Measurements from ENCODE around the gene MMS22L. TPM values are rescaled to one million over a fixed set of nuclear protein-coding genes. Genes with fewer than 3 reads are reported as not detected.

The MMS22L gene
- 10 to 100 TPM; 27.2 to 30.7 (median 30.1) TPM for total RNA-seq

DNA sequence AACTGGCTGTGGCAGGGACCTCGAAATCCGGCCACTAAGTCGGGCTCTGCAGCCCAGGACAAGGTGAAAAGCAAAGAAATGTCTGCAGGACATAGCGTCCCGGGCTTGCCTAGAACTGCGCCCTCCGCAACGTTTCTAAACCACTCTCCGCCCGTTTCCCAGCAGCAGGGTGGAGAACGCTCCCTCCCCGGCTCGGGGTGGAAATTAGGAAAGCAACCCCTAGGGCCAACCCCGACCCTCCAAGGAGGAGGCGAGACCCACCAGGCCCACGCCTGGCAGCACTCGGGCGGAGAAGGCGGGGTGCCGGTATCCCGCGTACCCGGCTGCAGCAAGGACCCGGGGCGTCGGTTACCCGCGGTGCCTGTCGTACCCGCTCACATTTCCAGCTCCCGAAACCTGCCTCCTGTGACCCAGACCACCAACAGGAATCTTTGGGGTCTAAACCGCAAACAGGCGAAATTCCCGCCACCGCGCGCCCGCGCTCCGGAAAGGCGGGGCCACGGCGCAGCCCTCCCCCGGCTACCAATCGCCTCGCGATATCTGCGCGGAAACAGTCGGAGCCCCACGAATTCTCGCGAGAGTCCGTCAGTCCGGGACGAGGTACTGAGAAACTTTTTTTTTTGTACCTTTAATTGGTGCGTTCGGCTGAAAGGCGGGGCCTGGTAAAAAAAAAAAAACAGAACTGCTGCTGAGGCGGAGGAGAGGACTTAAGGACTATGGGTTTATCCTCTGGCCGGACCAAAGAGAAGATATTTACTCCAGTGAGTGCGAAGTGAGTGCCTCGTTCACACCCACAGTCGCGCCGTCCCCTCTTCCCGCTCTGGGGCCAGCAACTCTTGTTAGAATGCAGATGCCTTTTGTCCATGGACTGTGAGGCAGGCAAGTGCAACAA is at the start of gene MMS22L:
Gene MMS22L (minus strand): TSS at position 491 of the 892 bp plus-strand sequence. CDS start 739 bp downstream, outside the sequence.
- peaks cover 24% of the 10 kb centered on the region for H3K4me1 Mint-ChIP-seq (ENCODE audit: low read depth)
- no peaks in the 10 kb centered on the region for H3K27me3 Mint-ChIP-seq (ENCODE audit: low read depth)
- H3K9me3 Mint-ChIP-seq, result no peaks in the 10 kb centered on the region
- H3K36me3 Mint-ChIP-seq (ENCODE audit: insufficient read depth), result peaks cover 5% of the 10 kb centered on the region
- ATAC-seq (peak; percentile 98 to 99), DNase-seq (peak; percentile 89)
- peak within 1 kb of the TSS; percentile 88 for H3K4me3 Mint-ChIP-seq

DNA sequence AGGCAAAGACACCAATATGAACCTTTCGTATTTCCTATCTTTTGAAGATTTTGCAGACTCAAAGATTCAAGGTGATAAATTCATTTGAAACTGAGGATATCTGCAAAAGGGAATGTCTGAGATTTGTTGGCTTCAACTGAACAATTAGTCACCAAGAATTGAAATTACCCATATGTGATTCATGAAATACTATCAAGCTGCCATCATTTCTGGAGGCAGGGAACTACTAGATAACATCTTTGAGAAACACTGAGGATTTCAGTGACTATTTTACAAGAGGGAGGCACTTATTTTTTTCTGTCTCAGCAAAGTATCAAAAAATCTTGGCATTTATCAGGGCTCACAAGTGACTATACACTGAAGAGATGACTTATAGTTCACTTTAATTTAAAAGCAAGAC is 39.8 kb upstream of the MMS22L start:
- H3K27me3 Mint-ChIP-seq (ENCODE audit: low read depth), result no peaks in the 10 kb centered on the region
- peak in 1 of 2 donors; percentile 30 for ATAC-seq
- no peaks in the 10 kb centered on the region for H3K9me3 Mint-ChIP-seq
- no peak for DNase-seq
- no peaks in the 10 kb centered on the region for H3K36me3 Mint-ChIP-seq (ENCODE audit: insufficient read depth)
- no peak overlapping the region for H3K4me3 Mint-ChIP-seq
- H3K4me1 Mint-ChIP-seq (ENCODE audit: low read depth), result no peaks in the 10 kb centered on the region

- no peaks in the 10 kb centered on the region for H3K9me3 Mint-ChIP-seq
- H3K4me3 Mint-ChIP-seq, result no peak overlapping the region
- no peaks in the 10 kb centered on the region for H3K27me3 Mint-ChIP-seq (ENCODE audit: low read depth)
- ATAC-seq (no peak), DNase-seq (no peak)
- H3K4me1 Mint-ChIP-seq (ENCODE audit: low read depth), result no peaks in the 10 kb centered on the region
- H3K36me3 Mint-ChIP-seq (ENCODE audit: insufficient read depth), result no peaks in the 10 kb centered on the region
Measured at GRCh38 chr6:97322226-97322625, 39.2 kb upstream of the MMS22L start.

DNA sequence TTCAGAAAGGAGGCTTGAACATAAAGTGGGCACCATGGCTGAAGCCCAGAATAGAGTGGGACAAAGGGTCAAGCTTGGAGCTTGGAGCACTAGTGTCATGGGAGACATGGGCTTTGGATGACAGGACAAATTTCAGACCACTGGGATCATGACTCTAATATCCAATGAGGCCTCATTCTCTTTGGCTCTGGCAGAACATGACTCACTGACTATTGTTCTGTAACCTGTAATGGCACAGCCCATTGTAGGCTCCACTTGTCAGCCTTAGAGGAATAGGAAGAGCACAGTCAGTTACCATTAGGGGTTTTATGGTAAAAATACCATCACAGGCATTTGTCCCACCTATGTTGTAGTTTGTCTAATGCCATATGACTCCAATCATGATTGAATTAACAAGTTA is 34.0 kb upstream of the MMS22L start:
- ATAC-seq, result no peak
- Mint-ChIP-seq H3K4me3 (no peak overlapping the region), H3K36me3 (ENCODE audit: insufficient read depth) (no peaks in the 10 kb centered on the region), H3K9me3 (no peaks in the 10 kb centered on the region), H3K4me1 (ENCODE audit: low read depth) (no peaks in the 10 kb centered on the region), H3K27me3 (ENCODE audit: low read depth) (no peaks in the 10 kb centered on the region)
- no peak for DNase-seq

GRCh38 chr6:97312241-97312640 is 29.2 kb upstream of the MMS22L start:
- ATAC-seq (no peak), DNase-seq (no peak)
- Mint-ChIP-seq H3K36me3 (ENCODE audit: insufficient read depth) (no peaks in the 10 kb centered on the region), H3K9me3 (no peaks in the 10 kb centered on the region), H3K27me3 (ENCODE audit: low read depth) (no peaks in the 10 kb centered on the region), H3K4me3 (no peak overlapping the region), H3K4me1 (ENCODE audit: low read depth) (no peaks in the 10 kb centered on the region)

DNA sequence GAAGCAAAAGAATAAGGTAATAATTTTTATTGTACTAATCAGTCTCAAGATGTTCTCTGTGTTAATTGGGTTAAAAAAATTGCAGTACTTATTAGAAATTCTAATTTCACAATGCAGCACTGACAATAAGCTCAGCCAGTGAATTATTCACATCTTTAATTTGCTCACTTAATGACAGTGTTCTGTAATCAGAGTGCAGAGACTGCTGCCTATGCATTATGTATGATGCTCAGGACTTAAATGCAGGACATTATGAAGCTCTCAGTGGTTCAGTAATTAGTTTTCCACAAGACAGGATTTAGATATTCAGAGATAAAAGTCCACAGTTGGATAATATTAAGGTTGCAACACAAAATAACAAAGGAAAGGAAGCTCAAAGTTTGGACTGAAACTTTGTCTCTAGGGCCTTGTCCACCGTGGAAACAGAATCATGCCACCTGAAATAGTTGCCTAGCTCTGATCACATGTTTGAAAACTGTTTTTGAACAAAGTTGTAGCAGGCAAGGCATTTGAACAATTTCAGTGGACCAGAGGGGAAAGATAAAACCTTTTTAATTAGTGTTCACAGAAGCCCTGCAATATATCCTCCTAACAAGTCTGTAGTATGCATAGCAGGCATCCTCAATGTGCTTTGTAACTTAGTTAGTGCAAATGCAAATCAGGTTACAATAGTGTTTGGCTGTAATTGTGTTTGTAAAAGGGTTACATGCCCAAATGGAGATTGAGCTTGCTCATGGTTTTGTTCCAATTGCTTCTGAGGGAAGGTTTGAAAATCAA is 23.7 kb upstream of the MMS22L start:
- DNase-seq, result no peak
- ATAC-seq, result no peak
- Mint-ChIP-seq H3K36me3 (ENCODE audit: insufficient read depth) (no peaks in the 10 kb centered on the region), H3K4me1 (ENCODE audit: low read depth) (no peaks in the 10 kb centered on the region), H3K9me3 (no peaks in the 10 kb centered on the region), H3K27me3 (ENCODE audit: low read depth) (peaks cover 9% of the 10 kb centered on the region), H3K4me3 (no peak overlapping the region)

GRCh38 chr6:97305414-97306066 is 22.5 kb upstream of the MMS22L start:
- DNase-seq (no peak), ATAC-seq (no peak)
- H3K9me3 Mint-ChIP-seq, result no peaks in the 10 kb centered on the region
- peaks cover 16% of the 10 kb centered on the region for H3K27me3 Mint-ChIP-seq (ENCODE audit: low read depth)
- no peaks in the 10 kb centered on the region for H3K36me3 Mint-ChIP-seq (ENCODE audit: insufficient read depth)
- H3K4me1 Mint-ChIP-seq (ENCODE audit: low read depth), result no peaks in the 10 kb centered on the region
- no peak overlapping the region for H3K4me3 Mint-ChIP-seq

GRCh38 chr6:97304701-97305100 is 21.7 kb upstream of the MMS22L start:
- H3K9me3 Mint-ChIP-seq, result no peaks in the 10 kb centered on the region
- no peaks in the 10 kb centered on the region for H3K36me3 Mint-ChIP-seq (ENCODE audit: insufficient read depth)
- ATAC-seq (no peak), DNase-seq (no peak)
- peaks cover 16% of the 10 kb centered on the region for H3K27me3 Mint-ChIP-seq (ENCODE audit: low read depth)
- no peaks in the 10 kb centered on the region for H3K4me1 Mint-ChIP-seq (ENCODE audit: low read depth)
- H3K4me3 Mint-ChIP-seq, result no peak overlapping the region

DNA sequence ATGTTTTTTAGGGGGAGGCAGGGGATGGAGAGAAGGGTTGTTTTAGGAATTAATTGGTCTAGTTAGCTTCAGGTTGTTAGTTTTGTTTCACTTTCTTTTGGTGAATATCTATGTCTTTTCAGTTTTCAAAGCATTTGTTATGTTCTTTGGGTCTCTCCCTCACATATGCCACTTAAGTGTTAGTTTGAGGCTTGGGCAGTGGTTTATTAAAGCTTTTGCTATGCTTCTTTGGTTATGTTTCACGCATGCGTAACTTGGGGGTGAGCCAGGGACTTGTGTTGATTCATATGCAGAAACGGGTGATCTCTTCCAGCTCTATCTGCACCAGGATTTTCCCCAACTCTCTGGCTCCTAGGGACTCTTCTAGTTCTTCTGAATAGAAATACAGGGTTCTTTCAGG is 11.4 kb upstream of the MMS22L start:
- Mint-ChIP-seq H3K4me3 (no peak overlapping the region), H3K27me3 (ENCODE audit: low read depth) (peaks cover 28% of the 10 kb centered on the region), H3K9me3 (peaks cover 5% of the 10 kb centered on the region), H3K4me1 (ENCODE audit: low read depth) (no peaks in the 10 kb centered on the region), H3K36me3 (ENCODE audit: insufficient read depth) (no peaks in the 10 kb centered on the region)
- ATAC-seq, result no peak
- no peak for DNase-seq

DNA sequence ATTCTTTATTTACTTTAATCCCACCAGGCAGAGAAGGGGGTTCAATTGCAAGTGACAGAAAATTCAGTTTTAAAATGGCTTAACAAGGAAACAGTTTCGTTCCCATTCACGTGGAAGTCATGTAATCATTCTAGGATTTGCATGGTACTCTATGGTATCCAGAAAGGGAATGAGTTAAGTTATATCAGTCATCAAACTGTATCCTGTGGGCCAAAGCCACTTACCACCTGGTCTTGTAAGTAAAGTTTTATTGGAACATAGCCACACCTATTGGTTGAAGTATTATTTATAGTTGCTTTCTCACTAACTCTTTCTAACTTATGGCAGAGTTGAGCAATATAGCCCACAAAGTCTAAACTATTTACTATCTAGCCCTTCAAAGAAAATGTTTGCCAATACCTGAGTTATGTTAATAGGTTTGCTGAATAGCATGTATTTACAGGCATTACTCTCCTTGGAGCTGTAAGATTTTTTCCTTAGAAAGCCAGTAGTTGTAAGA is 10.2 kb upstream of the MMS22L start:
- no peaks in the 10 kb centered on the region for H3K4me1 Mint-ChIP-seq (ENCODE audit: low read depth)
- H3K27me3 Mint-ChIP-seq (ENCODE audit: low read depth), result peaks cover 27% of the 10 kb centered on the region
- DNase-seq (no peak), ATAC-seq (no peak)
- no peaks in the 10 kb centered on the region for H3K36me3 Mint-ChIP-seq (ENCODE audit: insufficient read depth)
- H3K4me3 Mint-ChIP-seq, result no peak overlapping the region
- H3K9me3 Mint-ChIP-seq, result peaks cover 9% of the 10 kb centered on the region

DNA sequence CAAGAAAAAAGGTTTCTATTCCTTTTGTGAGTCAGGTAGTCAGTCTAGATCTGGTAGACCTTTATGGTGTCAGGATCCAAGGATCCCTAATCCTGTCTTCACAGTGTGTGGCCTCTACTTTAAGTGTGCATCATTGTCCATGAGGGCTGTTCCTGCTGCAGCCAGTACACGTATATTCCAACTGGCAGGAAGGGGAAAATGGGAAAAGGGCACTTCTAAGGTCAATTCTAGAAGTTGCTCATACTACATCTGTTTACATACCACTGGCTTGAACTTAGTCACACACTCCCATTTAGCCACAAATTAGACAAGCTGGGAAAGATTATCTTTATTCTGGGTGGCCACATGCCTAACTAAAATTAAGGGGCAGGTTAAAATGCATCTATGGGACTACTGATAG is 9.7 kb upstream of the MMS22L start:
- no peaks in the 10 kb centered on the region for H3K36me3 Mint-ChIP-seq (ENCODE audit: insufficient read depth)
- no peaks in the 10 kb centered on the region for H3K4me1 Mint-ChIP-seq (ENCODE audit: low read depth)
- peaks cover 9% of the 10 kb centered on the region for H3K9me3 Mint-ChIP-seq
- no peak overlapping the region for H3K4me3 Mint-ChIP-seq
- H3K27me3 Mint-ChIP-seq (ENCODE audit: low read depth), result peaks cover 27% of the 10 kb centered on the region
- ATAC-seq (no peak), DNase-seq (no peak)

GRCh38 chr6:97291896-97292295 is 8.9 kb upstream of the MMS22L start:
- no peaks in the 10 kb centered on the region for H3K4me1 Mint-ChIP-seq (ENCODE audit: low read depth)
- H3K36me3 Mint-ChIP-seq (ENCODE audit: insufficient read depth), result no peaks in the 10 kb centered on the region
- H3K27me3 Mint-ChIP-seq (ENCODE audit: low read depth), result peaks cover 27% of the 10 kb centered on the region
- peaks cover 9% of the 10 kb centered on the region for H3K9me3 Mint-ChIP-seq
- no peak overlapping the region for H3K4me3 Mint-ChIP-seq
- ATAC-seq, result peak in 1 of 2 donors; percentile 14
- DNase-seq, result no peak

DNA sequence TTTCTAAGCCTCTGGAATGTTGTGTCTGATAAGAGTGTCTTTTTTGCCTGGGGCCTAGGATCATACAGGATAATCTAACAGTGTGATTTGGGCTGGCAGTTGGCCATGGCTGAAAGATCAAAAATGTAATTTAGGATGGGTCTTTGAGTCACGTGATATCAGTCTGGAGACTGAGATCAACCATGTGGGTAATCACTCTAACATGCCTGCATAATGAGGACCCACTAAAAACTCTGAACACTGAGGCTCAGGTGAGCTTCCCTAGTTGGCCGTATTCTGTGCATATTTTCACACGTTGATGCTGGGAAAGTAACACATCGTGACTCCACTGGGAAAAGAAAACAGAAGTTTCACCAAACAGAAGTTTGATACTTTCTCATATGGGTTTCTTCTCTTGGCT is 6.3 kb upstream of the MMS22L start:
- ATAC-seq, result no peak
- Mint-ChIP-seq H3K9me3 (peaks cover 5% of the 10 kb centered on the region), H3K27me3 (ENCODE audit: low read depth) (peaks cover 12% of the 10 kb centered on the region), H3K36me3 (ENCODE audit: insufficient read depth) (no peaks in the 10 kb centered on the region), H3K4me3 (no peak overlapping the region), H3K4me1 (ENCODE audit: low read depth) (no peaks in the 10 kb centered on the region)
- no peak for DNase-seq

DNA sequence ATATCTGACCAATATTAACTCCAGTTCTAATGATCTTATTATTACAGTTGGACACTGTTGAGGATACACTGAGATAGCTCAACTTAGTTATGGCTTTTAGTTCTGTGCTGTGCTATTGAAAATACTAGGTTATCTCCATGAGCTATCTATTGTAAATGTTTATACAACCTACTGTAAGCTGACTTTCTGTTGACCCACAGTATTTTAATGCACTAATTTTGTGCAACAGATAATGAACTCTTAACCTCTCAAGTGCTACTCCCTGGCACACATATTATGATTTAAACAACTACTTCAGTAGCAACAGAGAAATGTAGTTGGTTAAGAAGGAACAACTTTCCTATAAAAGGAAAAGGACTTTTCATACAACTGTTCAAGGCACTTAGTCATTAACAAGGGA is 5.2 kb upstream of the MMS22L start:
- DNase-seq, result no peak

More for the DNA sequence above, 5.2 kb upstream of the MMS22L start:
- peaks cover 8% of the 10 kb centered on the region for H3K4me1 Mint-ChIP-seq (ENCODE audit: low read depth)
- no peak overlapping the region for H3K4me3 Mint-ChIP-seq
- no peak for ATAC-seq
- H3K36me3 Mint-ChIP-seq (ENCODE audit: insufficient read depth), result no peaks in the 10 kb centered on the region
- peaks cover 2% of the 10 kb centered on the region for H3K27me3 Mint-ChIP-seq (ENCODE audit: low read depth)
- peaks cover 5% of the 10 kb centered on the region for H3K9me3 Mint-ChIP-seq
